ENCODE results near the gene AOPEP.

GRCh38 chr9:95091601-95092261 is 365.2 kb downstream of the AOPEP start:
- TF ChIP-seq CTCF (IDR thresholded peaks at IDR 0.05) (no peak), EZH2phosphoT487 (IDR thresholded peaks at IDR 0.05) (no peak)
